Ishikawa (cell line): ENCODE data around the gene CAMTA1.

Source experiments
- CEBPB ChIP-seq: IDR thresholded peaks from 2 replicates; pipeline ENCODE4 v1.6.1; 2012
- CREB1 ChIP-seq: IDR thresholded peaks from 2 replicates; pipeline ENCODE4 v1.6.1; 2012; ENCODE audit warnings: low read depth
- EGR1 ChIP-seq: IDR thresholded peaks from 2 replicates; pipeline ENCODE4 v1.6.1; 2012
- EP300 ChIP-seq: IDR thresholded peaks from 2 replicates; pipeline ENCODE4 v1.6.1; 2012; ENCODE audit warnings: borderline replicate concordance
- MAX ChIP-seq: IDR thresholded peaks from 2 replicates; pipeline ENCODE4 v1.6.1; 2012
- RAD21 ChIP-seq: IDR thresholded peaks from 2 replicates; pipeline ENCODE4 v1.6.1; 2012; ENCODE audit warnings: low read depth
- REST ChIP-seq: IDR thresholded peaks from 2 replicates; pipeline ENCODE4 v1.6.1; 2012; ENCODE audit warnings: low read depth, mild to moderate bottlenecking
- TAF1 ChIP-seq: IDR thresholded peaks from 2 replicates; pipeline ENCODE4 v1.6.1; 2012; ENCODE audit warnings: low read depth, mild to moderate bottlenecking
- TCF12 ChIP-seq: IDR thresholded peaks from 2 replicates; pipeline ENCODE4 v1.6.1; 2012; ENCODE audit warnings: low read depth
- TEAD4 ChIP-seq: IDR thresholded peaks from 2 replicates; pipeline ENCODE4 v1.6.1; 2012
- USF1 ChIP-seq: IDR thresholded peaks from 2 replicates; pipeline ENCODE4 v1.6.1; 2012
- YY1 ChIP-seq: IDR thresholded peaks from 2 replicates; pipeline ENCODE4 v1.6.1; 2012; ENCODE audit warnings: low read depth

- no peak for TF ChIP-seq MAX
- TF ChIP-seq CREB1 = no peak
- TF ChIP-seq REST = no peak
- TF ChIP-seq EGR1 = no peak
- TF ChIP-seq TAF1 = no peak
- no peak for TF ChIP-seq TCF12
- no peak for TF ChIP-seq CEBPB
- no peak for TF ChIP-seq RAD21
- TF ChIP-seq YY1 = no peak
- no peak for TF ChIP-seq EP300
- no peak for TF ChIP-seq USF1
- no peak for TF ChIP-seq TEAD4
Observed at GRCh38 chr1:7476402-7476801, 691.1 kb downstream of the CAMTA1 start.
